Measurements from ENCODE around the gene CLPTM1.

The CLPTM1 gene

DNA sequence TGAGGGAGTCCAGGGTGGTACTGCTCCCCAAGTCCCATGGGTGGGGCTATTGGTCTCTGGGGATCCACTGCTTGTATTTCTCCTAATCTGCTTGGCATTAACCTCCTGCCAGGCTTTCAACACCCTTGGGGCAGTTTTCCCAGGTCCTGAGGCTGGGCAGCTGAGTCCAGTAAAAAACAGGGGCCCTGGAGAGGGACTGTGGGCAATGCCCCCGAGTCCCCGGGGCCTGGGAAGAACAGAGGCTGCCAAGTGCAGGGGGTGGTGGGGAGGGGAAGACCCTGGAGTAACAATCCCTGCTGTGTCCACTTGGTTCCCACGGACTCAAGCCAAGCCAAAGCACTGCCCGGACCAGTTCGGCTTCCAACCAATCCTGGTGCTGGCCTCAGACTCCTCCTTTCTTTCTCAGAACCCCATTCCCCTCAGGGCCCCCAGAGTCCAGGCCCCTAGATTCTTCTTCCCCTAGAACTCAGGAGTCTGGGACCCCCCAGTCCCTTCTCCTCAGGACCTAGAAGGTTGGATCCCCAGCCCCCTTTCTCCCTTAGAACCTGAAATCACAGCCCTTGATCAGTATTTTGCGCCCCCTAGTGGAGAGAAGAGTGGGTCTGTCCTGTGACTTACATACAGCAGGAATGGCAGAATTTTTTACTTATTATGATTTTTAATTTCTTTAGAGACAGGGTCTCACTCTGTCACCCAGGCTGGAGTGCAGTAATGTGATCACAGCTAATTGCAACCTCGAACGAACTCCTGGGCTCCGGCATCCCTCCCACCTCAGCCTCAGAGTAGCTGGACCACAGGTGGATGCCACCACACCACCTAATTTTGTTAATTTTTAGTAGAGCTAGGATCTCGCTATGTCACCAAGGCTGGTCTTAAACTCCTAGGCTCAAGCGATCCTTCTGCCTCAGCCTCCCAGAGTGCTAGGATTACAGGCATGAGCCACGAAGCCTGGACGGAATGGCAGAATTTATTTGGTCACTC lies 3.7 kb upstream of the CLPTM1 start:
- Histone ChIP-seq H3K9ac (ENCODE audit: low read length) (no peak overlapping the region), H3K36me3 (ENCODE audit: insufficient read depth, low read length) (peaks cover 3% of the 10 kb centered on the region; the same call in 1 of the 2 replicates), H4K20me1 (ENCODE audit: insufficient read depth, low read length) (no peaks in the 10 kb centered on the region), H3K9me2 (ENCODE audit: low read depth, low read length) (no peaks in the 10 kb centered on the region), H2AFZ (ENCODE audit: low read length) (no peak overlapping the region), H3K79me2 (ENCODE audit: insufficient read depth, low read length) (peaks cover 12% of the 10 kb centered on the region), H3F3A (ENCODE audit: insufficient read depth, low read length) (no peaks in the 10 kb centered on the region), H3K9me3 (ENCODE audit: low read length) (no peaks in the 10 kb centered on the region), H3K4me2 (ENCODE audit: low read length) (no peak overlapping the region), H3K27me3 (ENCODE audit: insufficient read depth, low read length) (no peaks in the 10 kb centered on the region), H3K4me3 (ENCODE audit: low read depth, low read length, poor library complexity, severe bottlenecking) (no peak overlapping the region), H3K4me1 (ENCODE audit: insufficient read depth, low read length, severe bottlenecking) (peaks cover 38% of the 10 kb centered on the region), H3K27ac (ENCODE audit: low read depth, low read length, poor library complexity, severe bottlenecking) (peak overlapping the region; percentile 28)
- TF ChIP-seq, protein P1, sequence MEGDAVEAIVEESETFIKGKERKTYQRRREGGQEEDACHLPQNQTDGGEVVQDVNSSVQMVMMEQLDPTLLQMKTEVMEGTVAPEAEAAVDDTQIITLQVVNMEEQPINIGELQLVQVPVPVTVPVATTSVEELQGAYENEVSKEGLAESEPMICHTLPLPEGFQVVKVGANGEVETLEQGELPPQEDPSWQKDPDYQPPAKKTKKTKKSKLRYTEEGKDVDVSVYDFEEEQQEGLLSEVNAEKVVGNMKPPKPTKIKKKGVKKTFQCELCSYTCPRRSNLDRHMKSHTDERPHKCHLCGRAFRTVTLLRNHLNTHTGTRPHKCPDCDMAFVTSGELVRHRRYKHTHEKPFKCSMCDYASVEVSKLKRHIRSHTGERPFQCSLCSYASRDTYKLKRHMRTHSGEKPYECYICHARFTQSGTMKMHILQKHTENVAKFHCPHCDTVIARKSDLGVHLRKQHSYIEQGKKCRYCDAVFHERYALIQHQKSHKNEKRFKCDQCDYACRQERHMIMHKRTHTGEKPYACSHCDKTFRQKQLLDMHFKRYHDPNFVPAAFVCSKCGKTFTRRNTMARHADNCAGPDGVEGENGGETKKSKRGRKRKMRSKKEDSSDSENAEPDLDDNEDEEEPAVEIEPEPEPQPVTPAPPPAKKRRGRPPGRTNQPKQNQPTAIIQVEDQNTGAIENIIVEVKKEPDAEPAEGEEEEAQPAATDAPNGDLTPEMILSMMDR (IDR thresholded peaks at IDR 0.05; ENCODE audit: low read length) = peak; percentile 85
- no peak for TF ChIP-seq EZH2 (IDR thresholded peaks at IDR 0.05; ENCODE audit: borderline replicate concordance, low read length)

DNA sequence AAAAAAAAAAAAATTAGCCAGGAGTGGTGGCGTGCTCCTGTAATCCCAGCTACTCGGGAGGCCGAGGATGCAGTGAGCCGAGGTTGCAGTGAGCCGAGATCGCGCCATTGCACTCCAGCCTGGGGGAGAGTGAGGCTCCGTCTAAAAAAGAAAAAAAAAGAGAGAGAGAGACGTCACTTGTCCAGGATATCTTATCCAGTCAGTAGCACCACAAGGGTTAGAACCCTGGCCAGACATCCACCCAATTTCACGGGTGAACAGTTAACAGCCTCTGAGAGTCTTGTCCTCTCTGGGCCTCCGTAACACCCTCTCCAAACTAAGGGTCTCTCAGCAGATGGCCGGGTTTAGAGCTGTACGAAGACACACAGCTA lies 917 bp upstream of the CLPTM1 start:
- no peaks in the 10 kb centered on the region for H4K20me1 ChIP-seq (ENCODE audit: insufficient read depth, low read length)
- no peaks in the 10 kb centered on the region for H3K9me2 ChIP-seq (ENCODE audit: low read depth, low read length)
- peaks cover 43% of the 10 kb centered on the region for H3K4me1 ChIP-seq (ENCODE audit: insufficient read depth, low read length, severe bottlenecking)
- peak overlapping the region; percentile 93 for H3K9ac ChIP-seq (ENCODE audit: low read length)
- no peaks in the 10 kb centered on the region for H3F3A ChIP-seq (ENCODE audit: insufficient read depth, low read length)
- H3K4me3 ChIP-seq (ENCODE audit: low read depth, low read length, poor library complexity, severe bottlenecking) = peak overlapping the region; percentile 77
- H3K27me3 ChIP-seq (ENCODE audit: insufficient read depth, low read length) = no peaks in the 10 kb centered on the region
- peak overlapping the region; percentile 79 for H3K27ac ChIP-seq (ENCODE audit: low read depth, low read length, poor library complexity, severe bottlenecking)
- H3K36me3 ChIP-seq (ENCODE audit: insufficient read depth, low read length) = peaks cover 3% of the 10 kb centered on the region; the same call in 1 of the 2 replicates
- peak overlapping the region; percentile 71 for H3K4me2 ChIP-seq (ENCODE audit: low read length)
- no peak for TF ChIP-seq EZH2 (IDR thresholded peaks at IDR 0.05; ENCODE audit: borderline replicate concordance, low read length)
- TF ChIP-seq, protein P1 (IDR thresholded peaks at IDR 0.05; ENCODE audit: low read length) = no peak
- H3K9me3 ChIP-seq (ENCODE audit: low read length) = no peaks in the 10 kb centered on the region
- H3K79me2 ChIP-seq (ENCODE audit: insufficient read depth, low read length) = peaks cover 40% of the 10 kb centered on the region
- H2AFZ ChIP-seq (ENCODE audit: low read length) = no peak overlapping the region

DNA sequence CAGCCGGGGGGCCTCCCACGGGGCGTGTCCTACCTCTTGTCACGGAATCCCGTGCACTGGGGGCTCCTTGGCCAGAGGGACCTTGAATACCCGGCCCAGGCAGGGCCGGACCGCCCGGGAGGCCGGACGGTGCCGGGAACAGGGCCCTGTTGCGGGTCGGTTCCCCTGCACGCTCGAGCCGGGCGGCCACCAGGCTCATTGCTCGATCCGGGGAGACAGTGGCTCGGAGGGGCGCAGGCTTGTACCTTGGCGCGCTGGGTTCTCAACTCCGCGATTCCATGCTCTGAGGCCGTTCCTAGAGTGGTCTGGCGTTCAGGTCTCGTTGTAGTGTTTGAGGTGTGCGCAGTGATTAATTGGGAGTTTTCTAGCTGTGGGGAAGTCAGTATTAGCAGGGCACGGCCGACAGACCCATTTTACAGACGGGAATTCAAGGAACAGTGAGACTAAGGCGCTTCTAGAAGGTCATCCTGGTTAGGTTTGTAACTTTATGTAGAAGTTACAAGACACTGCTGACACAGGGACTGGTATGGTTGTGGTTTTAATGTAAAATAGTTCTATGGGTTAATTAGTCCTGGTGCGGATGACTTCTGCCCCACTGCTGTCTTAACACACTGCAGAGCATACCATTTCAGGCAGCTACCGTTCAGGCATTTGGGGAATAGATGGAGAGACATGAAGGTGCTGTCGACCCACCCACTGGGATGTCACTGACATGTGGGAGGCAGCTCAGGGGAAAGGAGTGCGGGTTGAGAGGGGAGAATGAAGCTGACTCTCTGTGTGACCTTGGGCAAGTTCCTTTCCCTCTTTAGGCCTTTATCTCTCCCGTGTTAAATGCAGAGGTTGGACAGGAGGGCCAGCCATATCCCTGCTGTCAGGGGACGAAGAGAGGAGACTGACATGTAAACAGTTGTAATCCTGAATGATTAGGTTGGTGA lies 592 bp downstream of the CLPTM1 start:
- Histone ChIP-seq H3K9ac (ENCODE audit: low read length) (peak overlapping the region; percentile 93), H3K4me1 (ENCODE audit: insufficient read depth, low read length, severe bottlenecking) (peaks cover 54% of the 10 kb centered on the region), H3K9me3 (ENCODE audit: low read length) (no peaks in the 10 kb centered on the region), H3K27me3 (ENCODE audit: insufficient read depth, low read length) (no peaks in the 10 kb centered on the region), H3F3A (ENCODE audit: insufficient read depth, low read length) (no peaks in the 10 kb centered on the region), H3K79me2 (ENCODE audit: insufficient read depth, low read length) (peaks cover 52% of the 10 kb centered on the region), H3K27ac (ENCODE audit: low read depth, low read length, poor library complexity, severe bottlenecking) (peak overlapping the region; percentile 84), H2AFZ (ENCODE audit: low read length) (no peak overlapping the region), H3K4me2 (ENCODE audit: low read length) (peak overlapping the region; percentile 97), H4K20me1 (ENCODE audit: insufficient read depth, low read length) (no peaks in the 10 kb centered on the region), H3K36me3 (ENCODE audit: insufficient read depth, low read length) (peaks cover 3% of the 10 kb centered on the region; the same call in 1 of the 2 replicates), H3K4me3 (ENCODE audit: low read depth, low read length, poor library complexity, severe bottlenecking) (peak overlapping the region; percentile 77), H3K9me2 (ENCODE audit: low read depth, low read length) (no peaks in the 10 kb centered on the region)
- TF ChIP-seq, protein P1 (IDR thresholded peaks at IDR 0.05; ENCODE audit: low read length) = no peak
- TF ChIP-seq EZH2 (IDR thresholded peaks at IDR 0.05; ENCODE audit: borderline replicate concordance, low read length) = no peak

Data from OCI-LY1 (cell line).